IPS DF 6.9 (cell line): ENCODE results near the gene NKPD1.

Source experiments
- DNase-seq: peaks from one replicate; pipeline ENCODE4 v3.0.0-alpha.2; 2013; ENCODE audit warnings: low read depth, low spot score
- H3K27ac ChIP-seq: one replicate; pipeline ENCODE4 v1.5.1; 2013; ENCODE audit warnings: low read length, control low read depth
- H3K27me3 ChIP-seq: 2 replicates; pipeline ENCODE4 v1.6.1; 2013; ENCODE audit warnings: mild to moderate bottlenecking, low read length; ENCODE audit not compliant: control insufficient read depth, insufficient read depth
- H3K36me3 ChIP-seq: 2 replicates; pipeline ENCODE4 v1.6.1; 2013; ENCODE audit warnings: low read length; ENCODE audit not compliant: control insufficient read depth, insufficient read depth
- H3K4me1 ChIP-seq: 2 replicates; pipeline ENCODE4 v1.6.1; 2013; ENCODE audit warnings: low read length; ENCODE audit not compliant: control insufficient read depth, insufficient read depth
- H3K4me3 ChIP-seq: 2 replicates; pipeline ENCODE4 v1.5.1; 2013; ENCODE audit warnings: mild to moderate bottlenecking, low read length
- H3K9me3 ChIP-seq: 2 replicates; pipeline ENCODE4 v1.6.1; 2013; ENCODE audit warnings: low read length, inconsistent platforms; ENCODE audit not compliant: control insufficient read depth, insufficient read depth
- WGBS: extraction: QIAGEN DNeasy Blood & Tissue Kit; methylation state at CpG from one replicate; pipeline ENCODE4 v1.1.7; 2013; ENCODE audit warnings: mixed read lengths, missing lambda C conversion rate; ENCODE audit not compliant: insufficient read length, insufficient coverage; 5-methylcytosine and 5-hydroxymethylcytosine counted together

NKPD1 gene

GRCh38 chr19:45186509-45187334 lies 25.9 kb upstream of the NKPD1 start:
- H3K4me3 ChIP-seq: no peak overlapping the region

GRCh38 chr19:45184115-45184514 lies 23.3 kb upstream of the NKPD1 start:
- no CpG with 5 or more reads among the region's 5 CpGs for WGBS
- Histone ChIP-seq H3K36me3 (no peaks in the 10 kb centered on the region), H3K27me3 (no peaks in the 10 kb centered on the region)

More at GRCh38 chr19:45186509-45187334, 25.9 kb upstream of the NKPD1 start:
- no peaks in the 10 kb centered on the region for H3K9me3 ChIP-seq
- no peaks in the 10 kb centered on the region for H3K4me1 ChIP-seq
- H3K27ac ChIP-seq: no peak overlapping the region
- no peak for DNase-seq
- no peaks in the 10 kb centered on the region for H3K36me3 ChIP-seq
- no CpG with 5 or more reads among the region's 12 CpGs for WGBS
- no peaks in the 10 kb centered on the region for H3K27me3 ChIP-seq

GRCh38 chr19:45182758-45183157 lies 22.0 kb upstream of the NKPD1 start:
- Histone ChIP-seq H3K4me1 (no peaks in the 10 kb centered on the region), H3K4me3 (no peak overlapping the region), H3K27ac (no peak overlapping the region), H3K27me3 (no peaks in the 10 kb centered on the region), H3K36me3 (no peaks in the 10 kb centered on the region), H3K9me3 (no peaks in the 10 kb centered on the region)
- no CpG with 5 or more reads among the region's 4 CpGs for WGBS
- DNase-seq: no peak

More at GRCh38 chr19:45184115-45184514, 23.3 kb upstream of the NKPD1 start:
- Histone ChIP-seq H3K4me3 (no peak overlapping the region), H3K27ac (no peak overlapping the region), H3K9me3 (no peaks in the 10 kb centered on the region), H3K4me1 (no peaks in the 10 kb centered on the region)
- no peak for DNase-seq

- no peaks in the 10 kb centered on the region for H3K4me1 ChIP-seq
- H3K27ac ChIP-seq: no peak overlapping the region
- H3K36me3 ChIP-seq: no peaks in the 10 kb centered on the region
- no peaks in the 10 kb centered on the region for H3K27me3 ChIP-seq
- no peak overlapping the region for H3K4me3 ChIP-seq
- no peak for DNase-seq
- WGBS: no CpG with 5 or more reads among the region's 7 CpGs
- no peaks in the 10 kb centered on the region for H3K9me3 ChIP-seq
These were observed 20.2 kb upstream of the NKPD1 start for GRCh38 chr19:45180936-45181335.

- Histone ChIP-seq H3K27ac (no peak overlapping the region), H3K27me3 (no peaks in the 10 kb centered on the region), H3K4me1 (no peaks in the 10 kb centered on the region), H3K4me3 (peak overlapping the region; percentile 93; the same call in 1 of the 2 replicates), H3K9me3 (no peaks in the 10 kb centered on the region), H3K36me3 (no peaks in the 10 kb centered on the region)
- no CpG with 5 or more reads among the region's 9 CpGs for WGBS
- DNase-seq: no peak
These were observed 19.1 kb upstream of the NKPD1 start for GRCh38 chr19:45179892-45180370.

DNA sequence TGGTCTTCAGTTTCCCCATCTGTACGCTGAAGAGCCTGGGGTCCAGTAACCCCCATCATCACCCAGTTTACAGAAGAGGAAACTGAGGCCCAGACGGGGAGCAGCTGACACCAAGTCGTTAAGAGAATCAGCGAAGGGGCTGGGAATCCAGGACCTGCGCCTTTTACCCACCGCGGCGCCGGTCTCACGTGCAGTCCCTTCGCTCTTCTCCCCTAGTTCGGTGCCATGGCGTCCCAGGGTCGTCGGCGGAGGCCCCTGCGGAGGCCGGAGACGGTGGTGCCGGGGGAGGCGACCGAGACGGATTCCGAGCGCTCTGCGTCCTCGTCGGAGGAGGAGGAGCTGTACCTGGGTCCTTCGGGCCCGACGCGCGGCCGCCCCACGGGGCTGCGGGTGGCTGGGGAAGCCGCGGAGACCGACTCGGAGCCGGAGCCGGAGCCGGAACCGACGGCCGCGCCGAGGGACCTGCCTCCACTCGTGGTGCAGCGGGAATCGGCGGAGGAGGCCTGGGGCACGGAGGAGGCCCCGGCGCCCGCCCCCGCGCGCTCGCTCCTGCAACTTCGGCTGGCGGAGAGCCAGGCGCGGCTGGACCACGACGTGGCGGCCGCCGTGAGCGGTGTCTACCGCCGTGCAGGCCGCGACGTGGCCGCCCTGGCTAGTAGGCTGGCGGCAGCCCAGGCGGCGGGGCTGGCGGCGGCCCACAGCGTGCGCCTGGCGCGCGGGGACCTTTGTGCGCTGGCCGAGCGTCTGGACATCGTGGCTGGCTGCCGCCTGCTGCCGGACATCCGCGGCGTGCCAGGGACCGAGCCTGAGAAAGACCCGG lies 18.5 kb upstream of the NKPD1 start:
- Histone ChIP-seq H3K4me1 (no peaks in the 10 kb centered on the region), H3K36me3 (no peaks in the 10 kb centered on the region), H3K9me3 (no peaks in the 10 kb centered on the region), H3K27me3 (no peaks in the 10 kb centered on the region), H3K27ac (no peak overlapping the region), H3K4me3 (peak overlapping the region; percentile 93; the same call in 1 of the 2 replicates)
- no peak for DNase-seq
- no CpG with 5 or more reads among the region's 97 CpGs for WGBS

GRCh38 chr19:45178262-45179071 lies 17.7 kb upstream of the NKPD1 start, which contains the start of gene BLOC1S3:
BLOC1S3 (plus strand) TSS chr19:45178784; CDS start chr19:45179297, 513 bp downstream.
- H3K27me3 ChIP-seq: no peaks in the 10 kb centered on the region
- no peak within 1 kb of the TSS for H3K27ac ChIP-seq
- H3K9me3 ChIP-seq: no peaks in the 10 kb centered on the region
- peak within 1 kb of the TSS; percentile 93 for H3K4me3 ChIP-seq
- H3K4me1 ChIP-seq: no peaks in the 10 kb centered on the region
- whole genome bisulfite sequencing: no CpG with 5 or more reads among the region's 51 CpGs
- no peaks in the 10 kb centered on the region for H3K36me3 ChIP-seq
- DNase-seq: peak; percentile 99

- DNase-seq: no peak
- Histone ChIP-seq H3K27ac (no peak within 1 kb of the TSS), H3K36me3 (no peaks in the 10 kb centered on the region), H3K4me3 (peak within 1 kb of the TSS; percentile 93), H3K4me1 (no peaks in the 10 kb centered on the region), H3K9me3 (no peaks in the 10 kb centered on the region), H3K27me3 (no peaks in the 10 kb centered on the region)
- WGBS: no CpG with 5 or more reads among the region's 36 CpGs
These were observed 17.1 kb upstream of the NKPD1 start, which contains the start of gene TRAPPC6A for GRCh38 chr19:45177817-45178261. TRAPPC6A (minus strand) TSS chr19:45178237; CDS start chr19:45178218, 19 bp downstream.

DNA sequence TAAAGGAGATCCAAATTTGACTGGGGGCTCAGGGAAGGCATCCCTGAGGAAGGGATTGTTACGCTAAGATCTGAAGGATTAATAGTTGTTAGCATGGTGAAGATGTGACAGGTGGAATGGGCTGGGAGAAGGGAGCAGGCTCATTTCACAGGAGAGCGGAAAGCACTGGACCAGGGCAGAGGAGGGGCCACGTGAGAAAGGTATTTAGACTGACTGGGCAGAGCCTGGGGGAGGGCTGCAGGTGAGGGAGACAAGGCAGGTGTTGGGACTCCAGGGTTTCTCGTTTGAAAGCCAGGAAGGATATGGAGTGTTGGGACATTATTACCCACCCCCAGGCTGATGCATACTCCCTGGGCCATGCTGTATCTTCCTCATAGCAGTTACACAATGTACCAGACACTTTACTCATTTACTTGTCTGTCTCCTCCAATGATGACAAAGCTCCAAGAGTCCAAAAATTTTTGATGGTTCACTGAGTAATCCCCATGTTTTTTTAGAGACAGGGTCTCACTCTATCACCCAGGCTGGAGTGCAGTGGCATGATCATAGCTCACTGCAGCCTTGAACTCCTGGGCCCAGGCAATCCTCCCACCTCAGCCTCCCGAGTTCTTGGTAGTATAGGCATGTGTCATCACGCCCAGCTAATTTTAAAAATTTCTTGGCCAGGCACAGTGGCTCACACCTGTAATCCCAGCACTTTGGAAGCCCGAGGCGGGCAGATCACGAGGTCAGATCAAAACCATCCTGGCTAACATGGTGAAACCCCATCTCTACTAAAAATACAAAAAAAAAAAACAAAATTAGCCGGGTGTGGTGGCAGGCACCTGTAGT lies 14.9 kb upstream of the NKPD1 start:
- no peak for DNase-seq
- Histone ChIP-seq H3K9me3 (no peaks in the 10 kb centered on the region), H3K4me1 (no peaks in the 10 kb centered on the region; the same call in 1 of the 2 replicates), H3K36me3 (no peaks in the 10 kb centered on the region), H3K27ac (no peak overlapping the region), H3K27me3 (no peaks in the 10 kb centered on the region), H3K4me3 (no peak overlapping the region)
- no CpG with 5 or more reads among the region's 10 CpGs for WGBS
